ENCODE measurements around the gene MECP2.
"Not testable (repeated sequence)": the region's sequence is repeated elsewhere in the genome, so short reads cannot be mapped to it uniquely, and the experiment has no call there.

MECP2 gene

DNA sequence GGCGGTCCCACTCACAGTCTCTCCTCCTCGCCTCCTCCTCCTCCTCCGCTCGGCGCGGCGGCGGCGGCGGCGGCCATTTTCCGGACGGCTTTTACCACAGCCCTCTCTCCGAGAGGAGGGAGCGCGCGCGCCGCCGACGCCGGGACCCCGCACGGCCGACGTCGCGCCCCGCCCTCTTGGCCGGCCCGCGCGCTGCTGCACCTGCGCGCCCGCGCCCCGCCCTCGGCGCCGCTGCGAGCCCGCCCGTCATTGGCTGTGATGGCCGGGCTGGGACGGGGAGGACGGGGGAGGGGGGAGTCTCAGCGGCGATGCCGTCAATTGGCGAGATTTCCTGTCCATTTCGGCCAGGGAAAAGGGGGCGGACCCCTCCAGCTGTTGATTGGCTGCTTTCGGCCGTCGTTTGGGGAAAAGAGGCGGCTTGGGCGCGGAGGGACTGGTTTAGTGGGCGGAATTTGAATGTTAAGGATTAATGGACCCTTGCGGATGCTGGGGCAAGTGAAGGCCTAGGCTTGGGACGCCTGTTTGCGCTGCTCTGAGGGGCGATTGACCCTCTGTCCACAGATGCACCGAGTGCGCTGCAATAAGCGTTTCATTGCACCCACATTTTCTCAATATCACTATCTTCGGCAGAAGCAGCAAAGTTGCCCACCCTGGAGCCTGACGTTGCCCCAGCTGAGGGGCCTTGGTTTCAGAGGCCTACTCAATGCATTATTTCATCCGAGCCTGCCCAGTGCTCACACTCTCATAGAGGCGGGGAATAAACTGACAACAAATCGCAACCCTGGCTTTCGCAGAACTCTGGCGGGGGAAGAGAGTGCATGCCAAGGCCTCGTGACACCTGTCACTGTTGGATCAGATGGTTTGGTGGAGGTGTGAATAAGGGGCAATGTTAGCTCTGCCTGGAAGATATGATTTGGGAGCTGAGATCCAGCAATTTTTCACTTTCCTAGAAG lies at the start of gene MECP2:
MECP2 (minus strand) TSS at position 129 of the 953 bp plus-strand sequence.
- ATAC-seq, result peak; percentile 82
- no peak for TF ChIP-seq BACH2 (CRISPR knock-in tag; IDR thresholded peaks at IDR 0.05; ENCODE audit: borderline replicate concordance)

- ATAC-seq, result not testable (repeated sequence)
Measured at GRCh38 chrX:154144010-154144409, 46.5 kb upstream of the MECP2 start, which contains the start of gene OPN1LW. Gene OPN1LW, plus strand, starts transcription at chrX:154144243. Its CDS starts 41 bp downstream, at chrX:154144284.

GRCh38 chrX:154142950-154143745 lies 45.6 kb upstream of the MECP2 start:
- TF ChIP-seq ISL1 (CRISPR knock-in tag; IDR thresholded peaks at IDR 0.05), result no peak
- no peak for ATAC-seq

GRCh38 chrX:154142386-154142785 lies 44.9 kb upstream of the MECP2 start:
- TF ChIP-seq PPARA (CRISPR knock-in tag; IDR thresholded peaks at IDR 0.05; ENCODE audit: borderline replicate concordance) (no peak), TSHZ2 (CRISPR knock-in tag; IDR thresholded peaks at IDR 0.05) (no peak), BACH2 (CRISPR knock-in tag; IDR thresholded peaks at IDR 0.05; ENCODE audit: borderline replicate concordance) (no peak), ZNF8 (CRISPR knock-in tag; IDR thresholded peaks at IDR 0.05) (no peak), ESRRG (CRISPR knock-in tag; IDR thresholded peaks at IDR 0.05) (no peak), ISL1 (CRISPR knock-in tag; IDR thresholded peaks at IDR 0.05) (no peak), ZC3H10 (CRISPR knock-in tag; IDR thresholded peaks at IDR 0.05) (no peak), TCF4 (CRISPR knock-in tag; IDR thresholded peaks at IDR 0.05; ENCODE audit: borderline replicate concordance) (no peak), GLIS3 (CRISPR knock-in tag; IDR thresholded peaks at IDR 0.05) (no peak), CSRNP3 (CRISPR knock-in tag; IDR thresholded peaks at IDR 0.05) (no peak), ZFP30 (CRISPR knock-in tag; IDR thresholded peaks at IDR 0.05) (no peak), RARB (CRISPR knock-in tag; IDR thresholded peaks at IDR 0.05) (no peak), ZFP3 (CRISPR knock-in tag; IDR thresholded peaks at IDR 0.05) (no peak)
- ATAC-seq, result no peak

GRCh38 chrX:154140742-154141141 lies 43.2 kb upstream of the MECP2 start:
- TF ChIP-seq SNAI2 (CRISPR knock-in tag; IDR thresholded peaks at IDR 0.05), result no peak
- TF ChIP-seq OSR1 (CRISPR knock-in tag; IDR thresholded peaks at IDR 0.05), result no peak
- no peak for TF ChIP-seq GLIS3 (CRISPR knock-in tag; IDR thresholded peaks at IDR 0.05)
- no peak for TF ChIP-seq ZC3H10 (CRISPR knock-in tag; IDR thresholded peaks at IDR 0.05)
- TF ChIP-seq ISL1 (CRISPR knock-in tag; IDR thresholded peaks at IDR 0.05), result no peak
- no peak for TF ChIP-seq TCF4 (CRISPR knock-in tag; IDR thresholded peaks at IDR 0.05; ENCODE audit: borderline replicate concordance)
- TF ChIP-seq ZFP30 (CRISPR knock-in tag; IDR thresholded peaks at IDR 0.05), result no peak
- TF ChIP-seq TSHZ2 (CRISPR knock-in tag; IDR thresholded peaks at IDR 0.05), result no peak
- no peak for TF ChIP-seq ZNF8 (CRISPR knock-in tag; IDR thresholded peaks at IDR 0.05)
- TF ChIP-seq, protein P1, sequence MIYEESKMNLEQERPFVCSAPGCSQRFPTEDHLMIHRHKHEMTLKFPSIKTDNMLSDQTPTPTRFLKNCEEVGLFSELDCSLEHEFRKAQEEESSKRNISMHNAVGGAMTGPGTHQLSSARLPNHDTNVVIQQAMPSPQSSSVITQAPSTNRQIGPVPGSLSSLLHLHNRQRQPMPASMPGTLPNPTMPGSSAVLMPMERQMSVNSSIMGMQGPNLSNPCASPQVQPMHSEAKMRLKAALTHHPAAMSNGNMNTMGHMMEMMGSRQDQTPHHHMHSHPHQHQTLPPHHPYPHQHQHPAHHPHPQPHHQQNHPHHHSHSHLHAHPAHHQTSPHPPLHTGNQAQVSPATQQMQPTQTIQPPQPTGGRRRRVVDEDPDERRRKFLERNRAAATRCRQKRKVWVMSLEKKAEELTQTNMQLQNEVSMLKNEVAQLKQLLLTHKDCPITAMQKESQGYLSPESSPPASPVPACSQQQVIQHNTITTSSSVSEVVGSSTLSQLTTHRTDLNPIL (CRISPR knock-in tag; IDR thresholded peaks at IDR 0.05; ENCODE audit: low read depth), result no peak
- TF ChIP-seq TOX (CRISPR knock-in tag; IDR thresholded peaks at IDR 0.05; ENCODE audit: borderline replicate concordance), result no peak
- TF ChIP-seq ZFP3 (CRISPR knock-in tag; IDR thresholded peaks at IDR 0.05), result no peak
- TF ChIP-seq BACH2 (CRISPR knock-in tag; IDR thresholded peaks at IDR 0.05; ENCODE audit: borderline replicate concordance), result no peak
- TF ChIP-seq ZNF565 (CRISPR knock-in tag; conservative IDR thresholded peaks at IDR 0.05; ENCODE audit: low read depth), result no peak
- TF ChIP-seq CSDC2 (CRISPR knock-in tag; IDR thresholded peaks at IDR 0.05), result no peak
- TF ChIP-seq POU6F1 (CRISPR knock-in tag; IDR thresholded peaks at IDR 0.05; ENCODE audit: borderline replicate concordance, low read depth), result no peak
- TF ChIP-seq PPARA (CRISPR knock-in tag; IDR thresholded peaks at IDR 0.05; ENCODE audit: borderline replicate concordance), result no peak
- TF ChIP-seq RARB (CRISPR knock-in tag; IDR thresholded peaks at IDR 0.05), result no peak
- no peak for ATAC-seq

Data from SK-N-SH treated with all-trans-retinoic acid at 6 μM for 48 hours (cell line).